Pons (tissue), 1 donor: ENCODE results near the gene FUT4.
A peak's percentile ranks its signal among the peaks of the same experiment; 100 is the strongest.
"Not testable (repeated sequence)": the region's sequence is repeated elsewhere in the genome, so short reads cannot be mapped to it uniquely, and the experiment has no call there.

ENCODE experiments used
- DNase-seq: peaks from one replicate; pipeline ENCODE4 v3.0.0-alpha.2; 2016; ENCODE audit warnings: low spot score

The FUT4 gene

GRCh38 chr11:94533696-94534630, 9.8 kb upstream of the FUT4 start:
- peak; percentile 72 for DNase-seq

DNA sequence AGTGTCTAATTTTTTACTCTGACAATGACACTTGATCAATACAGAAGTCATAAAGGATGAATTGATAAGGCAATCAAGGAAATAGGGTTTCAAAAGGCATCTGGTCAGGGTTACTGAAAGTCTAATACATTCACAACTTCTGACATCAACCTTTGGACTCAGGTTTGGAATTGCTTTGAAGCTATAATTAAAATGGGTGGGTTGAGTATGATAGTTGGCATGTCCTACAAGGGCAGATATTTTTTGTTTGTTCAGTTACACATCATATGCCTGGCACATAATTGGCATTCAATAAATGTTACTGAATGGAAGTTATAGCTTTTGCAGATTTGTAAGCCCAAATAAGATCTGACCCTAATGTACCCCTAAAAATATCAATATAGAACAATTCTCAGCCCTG, 7.3 kb upstream of the FUT4 start:
- no peak for DNase-seq

DNA sequence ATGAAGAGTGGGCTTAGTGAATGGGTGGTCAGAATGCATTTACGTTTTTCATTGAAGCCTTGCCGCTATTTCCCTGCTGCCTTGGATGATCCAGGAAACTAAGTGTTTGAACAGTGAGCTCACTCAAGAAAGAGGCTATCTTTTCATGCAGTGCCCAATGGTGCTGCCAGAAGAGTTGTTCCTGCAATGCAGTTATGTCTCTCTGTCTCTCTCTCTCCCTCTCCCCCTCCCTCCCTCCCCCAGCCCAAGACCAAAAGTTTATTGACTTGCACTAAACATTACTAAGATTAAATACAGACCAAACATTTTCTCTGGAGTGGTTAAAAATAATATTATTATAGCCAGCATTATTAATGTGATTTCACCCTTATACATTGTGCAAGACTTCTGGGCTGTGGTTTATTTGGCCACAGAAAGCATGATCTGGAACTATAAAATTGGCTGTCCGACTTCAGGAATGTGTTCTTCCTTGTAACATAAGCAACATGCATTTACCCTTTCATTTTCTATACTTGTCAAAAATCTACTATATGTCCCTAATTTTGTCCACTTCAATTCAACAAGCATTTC, 6.6 kb upstream of the FUT4 start:
- no peak for DNase-seq

GRCh38 chr11:94539420-94539819, 4.3 kb upstream of the FUT4 start:
- DNase-seq = no peak

DNA sequence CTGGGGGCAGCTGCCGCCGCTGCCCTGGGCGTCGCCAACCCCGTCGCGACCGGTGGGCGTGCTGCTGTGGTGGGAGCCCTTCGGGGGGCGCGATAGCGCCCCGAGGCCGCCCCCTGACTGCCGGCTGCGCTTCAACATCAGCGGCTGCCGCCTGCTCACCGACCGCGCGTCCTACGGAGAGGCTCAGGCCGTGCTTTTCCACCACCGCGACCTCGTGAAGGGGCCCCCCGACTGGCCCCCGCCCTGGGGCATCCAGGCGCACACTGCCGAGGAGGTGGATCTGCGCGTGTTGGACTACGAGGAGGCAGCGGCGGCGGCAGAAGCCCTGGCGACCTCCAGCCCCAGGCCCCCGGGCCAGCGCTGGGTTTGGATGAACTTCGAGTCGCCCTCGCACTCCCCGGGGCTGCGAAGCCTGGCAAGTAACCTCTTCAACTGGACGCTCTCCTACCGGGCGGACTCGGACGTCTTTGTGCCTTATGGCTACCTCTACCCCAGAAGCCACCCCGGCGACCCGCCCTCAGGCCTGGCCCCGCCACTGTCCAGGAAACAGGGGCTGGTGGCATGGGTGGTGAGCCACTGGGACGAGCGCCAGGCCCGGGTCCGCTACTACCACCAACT, 1.0 kb downstream of the FUT4 start:
- DNase-seq = no peak

- DNase-seq = no peak
These were observed 1.8 kb downstream of the FUT4 start for GRCh38 chr11:94545264-94546161.

GRCh38 chr11:94546162-94546470, 2.4 kb downstream of the FUT4 start:
- DNase-seq = no peak

- DNase-seq = no peak
These were observed 3.2 kb downstream of the FUT4 start for GRCh38 chr11:94546886-94547285.

- DNase-seq = no peak
These were observed 5.4 kb downstream of the FUT4 start for GRCh38 chr11:94549146-94549545.

DNA sequence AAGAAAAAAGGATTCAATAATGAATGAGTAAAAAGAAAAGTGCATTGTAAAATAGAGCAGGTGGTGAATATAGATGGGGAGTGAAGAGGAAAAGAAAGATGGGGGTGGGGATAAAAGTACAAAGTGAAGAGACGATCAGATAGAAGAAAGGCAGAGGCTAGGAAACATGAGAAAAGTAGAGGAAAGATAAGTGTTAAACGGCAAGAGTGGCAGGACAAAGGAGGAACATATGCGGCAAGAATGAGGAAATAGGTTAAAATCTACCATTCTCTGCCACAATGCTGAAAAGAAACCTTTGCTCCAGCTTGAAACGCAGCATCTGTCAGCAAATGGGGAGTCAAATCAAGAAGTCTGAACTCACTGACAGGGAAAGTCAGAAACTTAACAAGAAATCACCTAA, 6.8 kb downstream of the FUT4 start:
- peak; percentile 40 for DNase-seq

DNA sequence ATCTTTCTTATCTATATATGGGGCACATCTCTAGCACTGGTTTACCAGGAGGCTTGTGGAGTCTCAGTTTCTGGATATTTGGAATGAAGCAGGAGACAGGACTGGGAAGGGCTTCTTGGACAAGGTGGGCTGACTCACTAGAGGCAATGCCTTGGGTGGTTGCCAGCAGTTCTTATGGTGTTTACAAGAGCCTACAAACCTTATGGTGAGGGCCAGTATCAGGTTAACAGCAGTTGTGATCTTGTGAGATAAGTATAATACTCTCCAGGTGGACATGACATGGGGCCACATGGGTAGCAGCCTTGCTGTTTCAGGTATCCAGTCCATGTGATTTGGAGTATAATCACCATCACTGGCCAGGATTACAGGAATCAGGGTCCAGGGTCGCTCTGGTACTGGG, 10.2 kb downstream of the FUT4 start:
- DNase-seq = no peak

- not testable (repeated sequence) for DNase-seq
These were observed 12.1 kb downstream of the FUT4 start for GRCh38 chr11:94555752-94556329.

- no peak for DNase-seq
These were observed 13.7 kb downstream of the FUT4 start for GRCh38 chr11:94557421-94557820.

DNA sequence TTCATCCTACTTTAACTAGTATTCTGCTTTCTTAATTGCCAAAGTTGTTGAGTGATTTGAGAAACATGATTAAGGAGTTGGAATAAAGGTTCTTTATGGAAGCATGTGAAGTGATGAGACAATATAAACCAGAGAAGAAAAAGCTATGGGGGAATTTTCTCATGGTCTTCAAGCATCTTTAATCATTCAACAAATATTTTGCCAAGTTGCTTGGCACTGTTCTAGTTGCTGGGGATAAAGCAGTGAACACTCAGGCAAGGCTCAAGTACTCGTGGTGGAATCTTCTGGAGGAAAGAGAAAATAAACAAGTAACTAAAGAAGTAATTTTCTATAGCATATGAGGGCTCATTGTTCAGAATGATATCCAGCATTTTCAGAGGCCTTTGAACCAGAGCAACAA, 14.3 kb downstream of the FUT4 start:
- DNase-seq = no peak

GRCh38 chr11:94558468-94558867, 14.7 kb downstream of the FUT4 start:
- DNase-seq = no peak

DNA sequence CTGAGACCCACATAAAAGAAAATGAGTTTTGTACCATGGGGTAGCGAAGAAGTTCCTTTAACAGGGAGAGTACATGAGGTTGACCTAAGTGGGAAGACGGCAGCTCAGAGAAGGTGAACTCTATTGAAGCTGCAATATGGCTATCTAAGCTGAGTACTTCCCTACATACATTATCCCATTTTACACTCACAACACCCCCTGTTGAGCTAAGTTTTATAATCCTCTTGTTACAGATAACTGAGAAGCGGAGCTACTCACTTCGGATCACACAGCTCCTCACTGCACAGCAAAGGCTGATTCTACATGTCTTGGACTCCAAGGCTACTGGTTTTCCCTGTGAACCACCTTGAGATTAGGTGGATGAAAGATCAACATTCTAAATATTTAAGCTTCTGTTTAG, 15.2 kb downstream of the FUT4 start:
- no peak for DNase-seq

- DNase-seq = no peak
These were observed 15.6 kb downstream of the FUT4 start for GRCh38 chr11:94559361-94559760.

DNA sequence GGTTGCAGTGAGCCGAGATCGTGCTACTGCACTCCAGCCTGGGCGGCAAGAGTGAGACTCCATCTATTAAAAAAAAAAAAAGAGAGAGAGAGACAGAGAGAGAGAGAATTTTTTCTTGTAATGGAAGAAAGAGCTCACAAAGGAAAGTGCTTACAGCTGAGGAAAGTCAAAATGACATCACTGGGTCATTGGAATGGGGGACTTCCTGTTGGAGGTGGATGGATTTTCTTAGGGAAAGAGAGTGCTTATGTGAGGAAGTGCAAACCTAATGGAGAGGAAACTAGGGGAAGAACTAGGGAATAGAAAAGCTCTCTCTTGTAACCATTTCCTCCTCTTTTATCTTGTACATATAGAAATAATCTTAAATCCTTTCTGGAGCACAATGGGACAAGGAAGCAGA, 17.1 kb downstream of the FUT4 start:
- DNase-seq = no peak

GRCh38 chr11:94563176-94563847, 19.6 kb downstream of the FUT4 start:
- DNase-seq = no peak

GRCh38 chr11:94563848-94564467, 20.2 kb downstream of the FUT4 start:
- DNase-seq = no peak

GRCh38 chr11:94567181-94567670, 23.5 kb downstream of the FUT4 start, which contains the start of gene PIWIL4:
PIWIL4 (plus strand) TSS chr11:94567368; CDS start chr11:94567519, 151 bp downstream.
- no peak for DNase-seq
